Esophagus muscularis mucosa (tissue), 4 donors: ENCODE data around the gene MEIS2. TPM values are rescaled to one million over a fixed set of nuclear protein-coding genes. Genes with fewer than 3 reads are reported as not detected.

Experiments used
- DNase-seq: peaks from one replicate; pipeline ENCODE4 v3.0.0-alpha.2; 2017; ENCODE audit errors: extremely low spot score
- H3K27ac ChIP-seq, 4 donors: fragments of 200-600 bp; sonication (generic); replicated peaks in 1 of 4; 1 replicate in 3 of 4; 2 replicates in 1 of 4; pipeline ENCODE4 v1.5.1; 2016 to 2019; ENCODE audit warnings: mild to moderate bottlenecking in 1 of 4
- H3K27me3 ChIP-seq, 4 donors: fragments of 200-600 bp; sonication (generic); one replicate each; pipeline versions ENCODE4 v1.5.1 to v1.6.0; 2016 to 2019
- H3K36me3 ChIP-seq, 4 donors: fragments of 200-600 bp; sonication (generic); one replicate each; pipeline ENCODE4 v1.5.1; 2016 to 2019
- H3K4me1 ChIP-seq, 4 donors: fragments of 200-600 bp; sonication (generic); one replicate each; pipeline ENCODE4 v1.5.1; 2016 to 2019
- H3K4me3 ChIP-seq, 4 donors: fragments of 200-600 bp; sonication (generic); 1 replicate in 2 of 4; 2 replicates in 2 of 4; pipeline ENCODE4 v1.5.1; 2016 to 2019; ENCODE audit warnings: mild to moderate bottlenecking in 4 of 4, moderate library complexity in 1 of 4
- H3K9me3 ChIP-seq, 4 donors: fragments of 200-600 bp; sonication (generic); 1 replicate in 3 of 4; 2 replicates in 1 of 4; pipeline ENCODE4 v1.5.1; 2016 to 2019
- EP300 ChIP-seq: sonication (generic); formaldehyde crosslinking; IDR thresholded peaks from one replicate; pipeline ENCODE4 v1.6.1; 2017; ENCODE audit warnings: antibody characterized with exemption
- POLR2A ChIP-seq: fragments of 450-650 bp; IDR thresholded peaks from one replicate; pipeline ENCODE4 v1.6.1; 2017; ENCODE audit warnings: antibody characterized with exemption, moderate library complexity, mild to moderate bottlenecking, low read depth
- POLR2AphosphoS5 ChIP-seq, 2 donors: sonication (generic); formaldehyde crosslinking; IDR thresholded peaks; one replicate each; pipeline ENCODE4 v1.6.1; 2017; ENCODE audit warnings: antibody characterized with exemption in 2 of 2
- WGBS: methylation state at CpG from one replicate; pipeline ENCODE4 v1.1.5; 2018; 5-methylcytosine and 5-hydroxymethylcytosine counted together
- intact Hi-C: fragments of 100-400 bp; cut with DNase I; formaldehyde crosslinking; loops from one replicate; pipeline ENCODE4 v1.15.1; 2023
- total RNA-seq, 4 donors: library from RNA; depleted of rRNA; stranded (reverse); fragments of >200 nt; gene quantifications; one replicate each; pipeline versions ENCODE4 v1.1.0 to v1.2.1, GENCODE V29; 2016
- TF ChIP-seq, protein P1 (sequence below), 3 experiments: fragments of 200-600 bp in 2 of 3; fragments of 450-650 bp in 1 of 3; sonication (generic) in 2 of 3; IDR thresholded peaks; one replicate each; pipeline ENCODE4 v1.5.1; 2017 to 2019; ENCODE audit warnings: antibody characterized with exemption in 3 of 3, mild to moderate bottlenecking in 2 of 3, moderate library complexity in 1 of 3

Gene MEIS2
- total RNA-seq, 4 donors from 2014 or later, result 53.8 to 106 (median 63.3) TPM

DNA sequence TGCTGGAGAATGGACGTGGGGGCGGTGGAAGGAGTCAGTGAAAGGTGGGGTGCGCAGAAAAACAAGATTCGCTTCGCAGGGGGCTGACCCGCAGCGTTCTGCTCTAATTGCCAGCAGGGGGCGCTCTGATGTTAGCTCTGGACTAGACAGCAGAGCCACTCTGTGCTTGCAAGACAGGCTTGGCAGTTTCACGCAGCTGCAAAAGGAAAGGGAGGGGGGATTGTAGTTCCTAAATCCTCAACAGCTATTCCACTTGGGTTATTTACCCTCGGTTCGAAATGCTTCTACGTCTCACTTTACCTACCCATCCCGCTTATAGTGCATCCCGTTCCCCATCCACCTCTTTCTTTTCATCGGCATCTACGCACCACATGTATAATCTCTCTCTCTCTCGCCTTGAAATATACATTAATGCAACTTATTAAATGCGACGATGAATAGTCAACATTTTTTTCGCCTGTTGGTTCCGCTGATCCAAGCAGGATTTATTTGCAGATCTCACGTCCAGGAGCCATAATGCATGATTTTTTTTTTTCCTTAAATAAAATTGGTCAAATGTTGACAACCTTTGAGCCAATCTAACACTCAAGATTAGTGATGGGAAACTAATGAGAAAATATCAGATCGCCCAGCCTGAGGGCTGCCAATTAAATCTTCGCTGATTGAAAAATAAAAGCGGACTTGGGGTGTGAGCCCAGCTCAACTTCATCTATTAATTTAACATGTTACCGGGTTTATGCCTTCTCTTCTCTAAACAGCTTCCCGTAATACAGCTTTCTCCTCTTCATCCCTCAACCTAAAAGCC, 216.4 kb downstream of the MEIS2 start:
- Histone ChIP-seq H3K9me3 (no peaks in the 10 kb centered on the region), H3K27me3 (peaks cover 0 to 27% (median 10%) of the 10 kb centered on the region in 4 donors)

DNA sequence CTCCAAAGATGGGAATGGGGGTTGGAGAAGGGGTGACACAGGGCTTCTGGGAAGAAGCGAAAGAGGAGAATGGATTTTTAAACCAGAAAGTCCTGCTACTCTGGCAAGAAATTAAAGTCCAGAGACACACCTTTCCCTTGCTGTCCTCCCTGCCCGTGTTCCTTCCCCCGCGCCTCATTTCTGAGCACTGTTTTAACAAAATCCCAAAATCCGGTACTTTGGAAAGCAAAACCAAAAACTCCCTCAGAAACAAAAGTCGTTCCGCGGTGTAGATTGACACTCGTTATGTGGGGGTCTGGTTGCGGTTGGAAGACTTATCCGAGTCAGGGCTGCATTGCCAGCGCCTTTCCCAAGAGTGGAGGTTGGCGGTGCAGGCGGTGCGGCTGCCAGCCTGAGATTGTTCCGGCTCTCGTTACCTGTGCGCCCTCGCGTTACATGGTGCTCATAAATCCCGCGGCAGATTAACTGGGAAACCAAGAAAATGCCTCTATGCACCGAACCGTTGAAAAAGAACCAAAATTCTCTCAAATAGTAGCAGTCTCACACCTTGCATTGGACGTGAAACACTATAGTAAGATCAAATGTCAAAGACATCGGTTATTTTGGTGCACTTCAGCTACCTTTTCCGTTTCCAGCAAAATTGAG, 217.7 kb downstream of the MEIS2 start:
- Histone ChIP-seq H3K4me1 (peaks cover 0 to 52% (median 38%) of the 10 kb centered on the region in 4 donors), H3K27me3 (peaks cover 0 to 18% (median 7%) of the 10 kb centered on the region in 4 donors), H3K36me3 (no peaks in the 10 kb centered on the region), H3K4me3 (peak overlapping the region; percentile 41 to 49 (median 48)), H3K27ac (no peak overlapping the region), H3K9me3 (no peaks in the 10 kb centered on the region)
- no peak for TF ChIP-seq POLR2AphosphoS5 (IDR thresholded peaks at IDR 0.05)
- TF ChIP-seq, protein P1, sequence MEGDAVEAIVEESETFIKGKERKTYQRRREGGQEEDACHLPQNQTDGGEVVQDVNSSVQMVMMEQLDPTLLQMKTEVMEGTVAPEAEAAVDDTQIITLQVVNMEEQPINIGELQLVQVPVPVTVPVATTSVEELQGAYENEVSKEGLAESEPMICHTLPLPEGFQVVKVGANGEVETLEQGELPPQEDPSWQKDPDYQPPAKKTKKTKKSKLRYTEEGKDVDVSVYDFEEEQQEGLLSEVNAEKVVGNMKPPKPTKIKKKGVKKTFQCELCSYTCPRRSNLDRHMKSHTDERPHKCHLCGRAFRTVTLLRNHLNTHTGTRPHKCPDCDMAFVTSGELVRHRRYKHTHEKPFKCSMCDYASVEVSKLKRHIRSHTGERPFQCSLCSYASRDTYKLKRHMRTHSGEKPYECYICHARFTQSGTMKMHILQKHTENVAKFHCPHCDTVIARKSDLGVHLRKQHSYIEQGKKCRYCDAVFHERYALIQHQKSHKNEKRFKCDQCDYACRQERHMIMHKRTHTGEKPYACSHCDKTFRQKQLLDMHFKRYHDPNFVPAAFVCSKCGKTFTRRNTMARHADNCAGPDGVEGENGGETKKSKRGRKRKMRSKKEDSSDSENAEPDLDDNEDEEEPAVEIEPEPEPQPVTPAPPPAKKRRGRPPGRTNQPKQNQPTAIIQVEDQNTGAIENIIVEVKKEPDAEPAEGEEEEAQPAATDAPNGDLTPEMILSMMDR (IDR thresholded peaks at IDR 0.05), result no peak
- WGBS, result 49% methylated on average over 24 of the region's 27 CpGs
- intact Hi-C loops, result loop anchor here (2.0 kb wide), 1 partner anchor 382 kb away; no protein-coding TSS in a partner anchor
- no peak for DNase-seq

More for the DNA sequence above, 216.4 kb downstream of the MEIS2 start:
- DNase-seq, result no peak
- Histone ChIP-seq H3K4me1 (peaks cover 7 to 58% (median 49%) of the 10 kb centered on the region in 4 donors), H3K4me3 (peak overlapping the region; percentile 41 to 49 (median 48)), H3K27ac (peak overlapping the region; percentile 42 to 71 (median 58)), H3K36me3 (no peaks in the 10 kb centered on the region)
- 12% methylated on average over 27 of the region's 27 CpGs for WGBS
- intact Hi-C loops, result loop anchor here (2.0 kb wide), 3 partner anchors 223 to 383 kb away; no protein-coding TSS in a partner anchor
- peak; percentile 36 to 45 for TF ChIP-seq POLR2AphosphoS5 (IDR thresholded peaks at IDR 0.05)
- TF ChIP-seq POLR2A, result no peak
- TF ChIP-seq EP300, result no peak
- TF ChIP-seq, protein P1 (IDR thresholded peaks at IDR 0.05), result peak; percentile 85 to 92 (median 85)

DNA sequence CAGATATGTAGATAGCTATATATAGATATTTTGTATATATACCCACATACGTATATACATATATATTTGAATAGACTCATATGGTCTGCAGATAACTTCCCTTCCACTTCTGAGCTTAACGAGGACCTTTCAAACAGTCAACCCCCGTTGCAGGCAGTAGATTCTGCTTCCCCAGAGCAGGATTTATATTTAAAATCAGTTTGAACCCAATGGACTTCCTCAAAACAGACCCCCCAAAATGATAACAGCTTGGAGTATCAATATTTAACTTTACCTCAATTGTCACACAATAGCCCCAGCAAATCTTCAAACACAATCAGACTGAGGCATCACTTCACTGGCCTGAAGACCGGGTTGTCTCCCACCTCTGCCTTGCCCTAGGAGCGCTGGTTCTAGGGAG, 218.3 kb downstream of the MEIS2 start:
- WGBS, result 75% methylated on average over 5 of the region's 5 CpGs
- Histone ChIP-seq H3K4me3 (no peak overlapping the region), H3K27me3 (peaks cover 0 to 18% (median 7%) of the 10 kb centered on the region in 4 donors)

DNA sequence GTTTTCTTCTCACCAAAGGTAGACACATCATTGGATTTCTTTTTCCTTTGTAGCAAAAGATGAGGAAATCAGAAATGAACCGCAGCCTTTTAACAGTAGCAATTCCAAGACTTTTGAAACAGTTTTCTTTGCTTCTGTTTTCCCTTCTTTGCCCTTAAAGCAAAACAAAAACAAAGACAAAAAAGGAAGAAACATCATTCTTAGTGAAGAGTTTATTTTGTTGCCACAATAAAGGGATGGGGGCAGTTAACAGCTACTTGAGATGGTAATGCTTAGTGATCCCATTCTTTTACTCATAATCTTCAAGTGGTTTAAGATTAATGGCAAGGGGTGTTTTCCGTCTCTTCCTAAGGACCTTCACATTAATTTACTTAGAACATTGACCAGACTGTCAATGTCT, 218.8 kb downstream of the MEIS2 start:
- WGBS, result 80% methylated on average over 2 of the region's 2 CpGs

More for the DNA sequence above, 218.3 kb downstream of the MEIS2 start:
- Histone ChIP-seq H3K4me1 (peaks cover 0 to 47% (median 35%) of the 10 kb centered on the region in 4 donors), H3K9me3 (no peaks in the 10 kb centered on the region), H3K27ac (no peak overlapping the region), H3K36me3 (no peaks in the 10 kb centered on the region)
- intact Hi-C loops, result loop anchor here (2.0 kb wide), 1 partner anchor 381 kb away; no protein-coding TSS in a partner anchor
- no peak for TF ChIP-seq POLR2AphosphoS5 (IDR thresholded peaks at IDR 0.05)
- no peak for TF ChIP-seq EP300
- TF ChIP-seq POLR2A, result no peak
- TF ChIP-seq, protein P1 (IDR thresholded peaks at IDR 0.05), result no peak
- no peak for DNase-seq

More for the DNA sequence above, 218.8 kb downstream of the MEIS2 start:
- H3K9me3 ChIP-seq, result no peaks in the 10 kb centered on the region
- H3K27me3 ChIP-seq, result peaks cover 0 to 18% (median 7%) of the 10 kb centered on the region in 4 donors
- no peaks in the 10 kb centered on the region for H3K36me3 ChIP-seq
- intact Hi-C loops, result no loop called here
- no peak overlapping the region for H3K4me3 ChIP-seq
- H3K27ac ChIP-seq, result no peak overlapping the region
- no peak for DNase-seq
- TF ChIP-seq, protein P1 (IDR thresholded peaks at IDR 0.05), result no peak
- TF ChIP-seq EP300 (no peak), POLR2A (no peak), POLR2AphosphoS5 (IDR thresholded peaks at IDR 0.05) (no peak)
- peaks cover 0 to 42% (median 32%) of the 10 kb centered on the region in 4 donors for H3K4me1 ChIP-seq
